K562 (cell line): Measurements from ENCODE around the gene YWHAB. TPM values are rescaled to one million over a fixed set of nuclear protein-coding genes. Genes with fewer than 3 reads are reported as not detected.

Experiments used
- ATAC-seq: fragments of 200-7000 bp; cut with Tn5 transposase; 3 replicates; pipeline ENCODE4 v1.9.1; 2020; ENCODE audit warnings: moderate library complexity
- BruUV-seq: library from RNA; stranded (reverse); fragments of 400-500 nt; replicated peaks from 2 replicates; lab custom pipeline; 2021; lab: Mats Ljungman, UMichigan
- CTCF ChIA-PET: fragments of 300-600 bp; formaldehyde crosslinking; extraction: SDS; loops from one replicate; lab custom pipeline; 2021; ENCODE audit warnings: low intra/inter-chr PET ratio; lab: Yijun Ruan, JAX
- POLR2A ChIA-PET: fragments of 300-600, 350-650 bp; sonication (Branson Sonifier 250); formaldehyde crosslinking; extraction: SDS; loops from one replicate; lab custom pipeline; 2021; ENCODE audit warnings: antibody characterized with exemption, inconsistent platforms; lab: Yijun Ruan, JAX
- DNase-seq, 4 experiments: peaks; one replicate each; pipeline versions ENCODE4 v3.0.0 to v3.0.0-alpha.2; 2011 to 2018; ENCODE audit warnings: low spot score in 3 of 4, mixed read lengths in 3 of 4; ENCODE audit errors: extremely low read depth in 1 of 4
- FAIRE-seq: peaks from 2 replicates; lab custom pipeline; 2011; peaks lifted over from hg19 to GRCh38; lab: Jason Lieb, UNC
- H2AFZ ChIP-seq: 2 replicates; pipeline ENCODE4 v1.6.0; 2011; ENCODE audit warnings: low read depth, low read length, control low read depth, inconsistent platforms
- H3K27ac ChIP-seq: fragments of 200-600 bp; 3 replicates; pipeline ENCODE4 v1.8.0; 2011; ENCODE audit warnings: low read depth, mild to moderate bottlenecking, control low read depth, inconsistent platforms, low read length, moderate library complexity, mixed read lengths; ENCODE audit errors: extremely low read depth
- H3K27me3 ChIP-seq, 2 experiments: fragments of 300-600 bp in 1 of 2; 2 replicates in 1 of 2; 3 replicates in 1 of 2; pipeline versions ENCODE4 v1.6.0 to v1.8.0; 2011; ENCODE audit warnings: inconsistent platforms in 2 of 2, low read length in 2 of 2, mild to moderate bottlenecking in 1 of 2, mixed read lengths in 1 of 2, moderate library complexity in 1 of 2; ENCODE audit not compliant: control insufficient read depth in 2 of 2, insufficient read depth in 2 of 2
- H3K36me3 ChIP-seq: fragments of 300-600 bp; 3 replicates; pipeline ENCODE4 v1.8.0; 2011; ENCODE audit warnings: mild to moderate bottlenecking, low read length, inconsistent platforms; ENCODE audit not compliant: control insufficient read depth, insufficient read depth
- H3K4me1 ChIP-seq, 2 experiments: fragments of 200-600 bp in 1 of 2; replicated peaks in 1 of 2; 2 replicates in 1 of 2; 3 replicates in 1 of 2; pipeline versions ENCODE4 v1.5.1 to v1.8.0; 2011; ENCODE audit warnings: inconsistent platforms in 2 of 2, low read length in 2 of 2, mild to moderate bottlenecking in 1 of 2, mixed read lengths in 1 of 2, moderate library complexity in 1 of 2; ENCODE audit not compliant: control insufficient read depth in 2 of 2, insufficient read depth in 2 of 2
- H3K4me2 ChIP-seq: 2 replicates; pipeline ENCODE4 v1.6.1; 2011; ENCODE audit warnings: low read length, control low read depth, inconsistent platforms, mixed read lengths; ENCODE audit not compliant: insufficient read depth
- H3K4me3 ChIP-seq: fragments of 200-600 bp; sonication (generic), shearing (Covaris generic); 2 replicates; pipeline ENCODE4 v1.5.1; 2016; ENCODE audit warnings: control low read depth, inconsistent platforms
- H3K79me2 ChIP-seq: fragments of 200-600 bp; 3 replicates; pipeline ENCODE4 v1.8.0; 2011; ENCODE audit warnings: low read length, inconsistent platforms; ENCODE audit not compliant: control insufficient read depth, insufficient read depth
- H3K9ac ChIP-seq, 2 experiments: 2 replicates each; pipeline versions ENCODE4 v1.6.0 to v1.6.1; 2011; ENCODE audit warnings: low read depth in 2 of 2, low read length in 2 of 2, control low read depth in 1 of 2, inconsistent platforms in 1 of 2, mild to moderate bottlenecking in 1 of 2, mixed read lengths in 1 of 2; ENCODE audit not compliant: insufficient read depth in 1 of 2
- H3K9me1 ChIP-seq: one replicate; pipeline ENCODE4 v1.6.0; 2011; ENCODE audit warnings: inconsistent platforms, mild to moderate bottlenecking, low read length, moderate library complexity; ENCODE audit not compliant: control insufficient read depth, insufficient read depth
- H3K9me3 ChIP-seq: replicated peaks from 2 replicates; pipeline ENCODE4 v1.5.1; 2011; ENCODE audit warnings: low read depth, low read length, inconsistent platforms; ENCODE audit not compliant: control insufficient read depth, insufficient read depth
- H4K20me1 ChIP-seq: replicated peaks from 2 replicates; pipeline ENCODE4 v1.6.1; 2011; ENCODE audit warnings: low read length, inconsistent platforms, mixed read lengths; ENCODE audit not compliant: control insufficient read depth, insufficient read depth
- BRF1 ChIP-seq: IDR thresholded peaks from 3 replicates; pipeline ENCODE4 v1.6.1; 2011; ENCODE audit warnings: borderline replicate concordance, mild to moderate bottlenecking; ENCODE audit not compliant: insufficient read length; ENCODE audit errors: extremely low read depth
- CEBPB ChIP-seq: fragments of 450-650 bp; IDR thresholded peaks from 2 replicates; pipeline ENCODE4 v1.6.1; 2016; ENCODE audit warnings: missing genetic modification characterization, missing compliant biosample characterization
- CXXC5 ChIP-seq: fragments of 250-450 bp; sonication (Bioruptor Pico); IDR thresholded peaks from 2 replicates; pipeline ENCODE4 v1.8.0; 2022; ENCODE audit warnings: inconsistent platforms, mild to moderate bottlenecking, moderate library complexity
- EP300 ChIP-seq: IDR thresholded peaks from 2 replicates; pipeline ENCODE4 v1.6.1; 2012; ENCODE audit warnings: low read length, improper control_type of control experiment
- MTA1 ChIP-seq: fragments of 450-650 bp; IDR thresholded peaks from 2 replicates; pipeline ENCODE4 v1.6.1; 2017; ENCODE audit warnings: borderline replicate concordance
- PCBP1 ChIP-seq: fragments of 200-400 bp; formaldehyde crosslinking; IDR thresholded peaks from 2 replicates; pipeline ENCODE4 v1.6.1; 2018; ENCODE audit warnings: mild to moderate bottlenecking, low read depth, low read length; ENCODE audit not compliant: poor library complexity, severe bottlenecking
- RBFOX2 ChIP-seq: fragments of 200-400 bp; formaldehyde crosslinking; IDR thresholded peaks from 2 replicates; pipeline ENCODE4 v1.6.1; 2017; ENCODE audit warnings: low read depth, mild to moderate bottlenecking, low read length, moderate library complexity
- SIN3B ChIP-seq: fragments of 450-650 bp; IDR thresholded peaks from 2 replicates; pipeline ENCODE4 v1.6.1; 2017; ENCODE audit warnings: low read depth, mild to moderate bottlenecking, moderate library complexity
- SMARCA4 ChIP-seq: fragments of 450-650 bp; IDR thresholded peaks from 2 replicates; pipeline ENCODE4 v1.6.1; 2016
- ZNF263 ChIP-seq: sonication (generic); formaldehyde crosslinking; IDR thresholded peaks from 2 replicates; pipeline ENCODE4 v1.8.0; 2022; ENCODE audit warnings: mild to moderate bottlenecking, missing genetic modification reagents, borderline replicate concordance
- WGBS: fragments of 100-300 bp; shearing (Covaris generic); methylation state at CpG from one replicate; pipeline ENCODE4 v1.1.6; 2016; ENCODE audit warnings: low coverage, mixed read lengths; ENCODE audit not compliant: insufficient coverage; ENCODE audit errors: missing lambda C conversion rate; 5-methylcytosine and 5-hydroxymethylcytosine counted together
- in situ Hi-C: fragments of 300-500 bp; cut with MboI; formaldehyde crosslinking; loops from 4 replicates; pipeline ENCODE4 v1.15.0; 2018; ENCODE audit warnings: inconsistent platforms, mixed read lengths
- intact Hi-C: fragments of 100-400 bp; cut with micrococcal nuclease; formaldehyde crosslinking; loops from 2 replicates; pipeline ENCODE4 v1.14.2; 2022
- polyA plus RNA-seq, 8 experiments: library from polyadenylated mRNA; depleted of rRNA in 4 of 8; stranded (reverse) in 5 of 8; unstranded in 3 of 8; fragments of >200 nt; fragmentation: Nextera tagmentation in 2 of 8; fragmentation: Illumina TruSeq in 1 of 8; extraction: Ambion mirVana in 2 of 8; extraction: Trizol in 1 of 8; gene quantifications; 2 replicates each; pipeline versions ENCODE4 v1.2.1 to v1.2.3, GENCODE V29; 2011 to 2014; ENCODE audit warnings: inconsistent platforms in 1 of 8, missing spikeins in 1 of 8
- total RNA-seq, 7 experiments: library from RNA; depleted of rRNA in 6 of 7; stranded (reverse); fragments of >200 nt in 6 of 7; fragmentation: Illumina TruSeq in 2 of 7; extraction: Trizol in 2 of 7; gene quantifications; 2 replicates each; pipeline versions ENCODE4 v1.2.1 to v1.2.3, GENCODE V29; 2011 to 2021; ENCODE audit warnings: low replicate concordance in 1 of 7
- TF ChIP-seq, protein P1 (sequence below): fragments of 200-800 bp; sonication (Bioruptor generic); IDR thresholded peaks from 2 replicates; pipeline ENCODE4 v1.6.1; 2017; ENCODE audit warnings: missing genetic modification characterization, missing compliant biosample characterization
- TF ChIP-seq, protein P2 (sequence below): IDR thresholded peaks from 2 replicates; pipeline ENCODE4 v1.6.1; 2014; ENCODE audit warnings: antibody characterized with exemption

YWHAB gene
- total and polyA plus RNA-seq, 9 of the 15 experiments (the other 6 are each of a cell fraction or from before 2014, with no cell fraction given), result 60.6 to 185 (median 96.1) TPM

DNA sequence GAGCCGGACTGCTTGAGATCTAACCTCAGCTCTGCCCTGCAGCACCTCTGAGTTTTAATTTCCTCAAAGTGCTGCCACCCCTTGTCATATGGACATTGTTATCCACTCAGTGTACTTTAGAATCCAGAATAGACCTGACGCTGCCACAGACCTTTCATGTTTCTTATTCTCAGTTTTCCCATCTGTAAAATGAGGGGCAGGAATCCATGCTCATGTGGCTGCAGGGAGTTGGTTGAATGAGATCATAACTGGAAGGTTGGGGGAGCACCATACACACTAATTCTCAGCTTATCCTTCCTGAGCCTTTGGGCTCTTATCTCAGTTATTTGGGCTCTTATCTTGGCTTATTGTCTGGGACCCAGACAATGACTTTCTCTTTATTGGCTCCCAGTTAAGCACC lies 26.7 kb downstream of the YWHAB start:
- no peak for ATAC-seq
- Histone ChIP-seq H3K27ac (no peak overlapping the region), H3K4me1 (peaks cover 13 to 24% of the 10 kb centered on the region in 2 experiments), H3K9me1 (no peaks in the 10 kb centered on the region), H3K4me2 (no peak overlapping the region), H3K4me3 (no peak overlapping the region), H3K27me3 (no peaks in the 10 kb centered on the region), H3K9me3 (no peaks in the 10 kb centered on the region), H2AFZ (no peak overlapping the region), H3K36me3 (peaks cover 61% of the 10 kb centered on the region), H3K79me2 (peaks cover 20% of the 10 kb centered on the region), H4K20me1 (0 out of 2 replicates have a peak, but pooled peaks cover 3% of the 10 kb centered on the region), H3K9ac (no peak overlapping the region)
- 83% methylated on average over 2 of the region's 2 CpGs for WGBS
- TF ChIP-seq CXXC5, result no peak
- peak; percentile 32; the same call in 1 of the 2 replicates for TF ChIP-seq ZNF263 (CRISPR knock-in tag)
- POLR2A ChIA-PET, result interaction anchor here (1.1 to 5.2 kb wide), 2 partner anchors 14 to 19 kb away, joined by 4 to 50 read pairs; no protein-coding TSS in a partner anchor
- no peak for FAIRE-seq
- no TSS peak for BruUV-seq
- in situ Hi-C loops, result no loop called here
- intact Hi-C loops, result loop anchor here (10.0 kb wide), 1 partner anchor 183 kb away; no protein-coding TSS in a partner anchor
- CTCF ChIA-PET, result no interaction called here
- no peak for DNase-seq

DNA sequence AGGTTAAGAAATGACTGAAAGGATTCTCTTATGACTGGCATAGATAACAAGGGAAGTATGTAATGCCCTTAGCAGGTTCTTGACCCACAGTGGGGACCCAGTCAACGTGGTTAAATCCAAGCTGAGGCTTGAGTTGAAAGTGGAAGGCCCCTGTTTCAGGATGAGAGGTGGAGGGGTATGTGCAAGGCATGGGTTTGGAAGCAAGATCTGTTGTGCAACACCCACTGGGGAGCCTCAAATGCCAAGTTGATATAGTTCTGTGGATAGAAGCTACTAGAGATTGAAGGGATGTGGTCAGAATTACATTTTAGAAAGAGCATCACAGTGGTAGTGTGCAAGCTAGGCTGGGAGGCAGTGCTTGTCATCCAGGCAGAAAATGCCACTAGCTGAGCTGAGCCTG lies 29.4 kb downstream of the YWHAB start:
- Histone ChIP-seq H3K27me3 (no peaks in the 10 kb centered on the region), H3K79me2 (peaks cover 20% of the 10 kb centered on the region), H3K4me1 (peaks cover 9 to 20% of the 10 kb centered on the region in 2 experiments), H3K4me2 (no peak overlapping the region), H2AFZ (no peak overlapping the region), H3K9me3 (no peaks in the 10 kb centered on the region), H3K36me3 (peaks cover 64% of the 10 kb centered on the region), H3K4me3 (no peak overlapping the region), H3K27ac (no peak overlapping the region), H4K20me1 (0 out of 2 replicates have a peak, but pooled peaks cover 3% of the 10 kb centered on the region), H3K9ac (no peak overlapping the region), H3K9me1 (no peaks in the 10 kb centered on the region)
- 31% methylated on average over 1 of the region's 1 CpG for WGBS
- BruUV-seq, result no TSS peak
- intact Hi-C loops (loop anchor here (10.0 kb wide), 1 partner anchor 180 kb away; no protein-coding TSS in a partner anchor), in situ Hi-C loops (no loop called here)
- TF ChIP-seq SIN3B, result no peak
- TF ChIP-seq, protein P1, sequence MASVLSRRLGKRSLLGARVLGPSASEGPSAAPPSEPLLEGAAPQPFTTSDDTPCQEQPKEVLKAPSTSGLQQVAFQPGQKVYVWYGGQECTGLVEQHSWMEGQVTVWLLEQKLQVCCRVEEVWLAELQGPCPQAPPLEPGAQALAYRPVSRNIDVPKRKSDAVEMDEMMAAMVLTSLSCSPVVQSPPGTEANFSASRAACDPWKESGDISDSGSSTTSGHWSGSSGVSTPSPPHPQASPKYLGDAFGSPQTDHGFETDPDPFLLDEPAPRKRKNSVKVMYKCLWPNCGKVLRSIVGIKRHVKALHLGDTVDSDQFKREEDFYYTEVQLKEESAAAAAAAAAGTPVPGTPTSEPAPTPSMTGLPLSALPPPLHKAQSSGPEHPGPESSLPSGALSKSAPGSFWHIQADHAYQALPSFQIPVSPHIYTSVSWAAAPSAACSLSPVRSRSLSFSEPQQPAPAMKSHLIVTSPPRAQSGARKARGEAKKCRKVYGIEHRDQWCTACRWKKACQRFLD (CRISPR knock-in tag), result no peak
- TF ChIP-seq EP300, result no peak
- peak; percentile 26; the same call in 1 of the 2 replicates for TF ChIP-seq RBFOX2
- TF ChIP-seq, protein P2, sequence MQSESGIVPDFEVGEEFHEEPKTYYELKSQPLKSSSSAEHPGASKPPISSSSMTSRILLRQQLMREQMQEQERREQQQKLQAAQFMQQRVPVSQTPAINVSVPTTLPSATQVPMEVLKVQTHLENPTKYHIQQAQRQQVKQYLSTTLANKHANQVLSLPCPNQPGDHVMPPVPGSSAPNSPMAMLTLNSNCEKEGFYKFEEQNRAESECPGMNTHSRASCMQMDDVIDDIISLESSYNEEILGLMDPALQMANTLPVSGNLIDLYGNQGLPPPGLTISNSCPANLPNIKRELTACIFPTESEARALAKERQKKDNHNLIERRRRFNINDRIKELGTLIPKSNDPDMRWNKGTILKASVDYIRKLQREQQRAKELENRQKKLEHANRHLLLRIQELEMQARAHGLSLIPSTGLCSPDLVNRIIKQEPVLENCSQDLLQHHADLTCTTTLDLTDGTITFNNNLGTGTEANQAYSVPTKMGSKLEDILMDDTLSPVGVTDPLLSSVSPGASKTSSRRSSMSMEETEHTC, result no peak
- TF ChIP-seq PCBP1, result no peak
- no peak for TF ChIP-seq BRF1
- TF ChIP-seq CEBPB (tag), result peak; percentile 26; the same call in 1 of the 2 replicates
- TF ChIP-seq MTA1, result no peak
- TF ChIP-seq SMARCA4, result no peak
- DNase-seq (no peak), FAIRE-seq (no peak), ATAC-seq (no peak)
- CTCF ChIA-PET, result no interaction called here
- POLR2A ChIA-PET, result no interaction called here
